ENCODE results near the gene DSTN. TPM values are rescaled to one million over a fixed set of nuclear protein-coding genes. Genes with fewer than 3 reads are reported as not detected.

Gene DSTN
- total and polyA plus RNA-seq, 2 donors (not counting 1 experiment from before 2014, with no cell fraction given): 6.6 to 13.4 TPM

- H3K9ac ChIP-seq (ENCODE audit: low read length): no peak overlapping the region
- DNase-seq: no peak
- H3K4me3 ChIP-seq (ENCODE audit: control extremely low read depth in 1 of 5, extremely low read depth in 1 of 5, insufficient read depth in 1 of 5, low read depth in 2 of 5, low read length in 4 of 5): no peak overlapping the region
- ATAC-seq (ENCODE audit: low read depth): no peak
- Mint-ChIP-seq H3K27me3 (no peaks in the 10 kb centered on the region), H3K9me3 (ENCODE audit: insufficient read depth) (no peaks in the 10 kb centered on the region), H3K27ac (no peak overlapping the region), H3K4me1 (peaks cover 11% of the 10 kb centered on the region), H3K4me3 (no peak overlapping the region)
- peaks cover 0 to 19% of the 10 kb centered on the region in 2 experiments for H3K36me3 ChIP-seq (replicated peaks in 1 of 2; ENCODE audit: control extremely low read depth in 1 of 2, control insufficient read depth in 1 of 2, extremely low read depth in 1 of 2, insufficient read depth in 2 of 2, low read length in 1 of 2)
- ChIA-PET CTCF (no interaction called here), POLR2A (no interaction called here)
- H4K20me1 ChIP-seq (ENCODE audit: control insufficient read depth, insufficient read depth, low read length, poor library complexity, severe bottlenecking): no peaks in the 10 kb centered on the region
- no peak overlapping the region for H3K27ac ChIP-seq (ENCODE audit: low read length in 2 of 2)
- 97% methylated on average over 18 of the region's 18 CpGs for WGBS (ENCODE audit: insufficient coverage)
- no peak overlapping the region for H2AFZ ChIP-seq (ENCODE audit: insufficient read depth, low read depth, low read length, poor library complexity, severe bottlenecking)
- no peaks in the 10 kb centered on the region for H3K9me3 ChIP-seq (ENCODE audit: control extremely low read depth in 1 of 3, control insufficient read depth in 2 of 3, insufficient read depth in 1 of 3, low read length in 2 of 3)
- no peaks in the 10 kb centered on the region for H3K27me3 ChIP-seq (replicated peaks in 1 of 4; ENCODE audit: control extremely low read depth in 1 of 4, control insufficient read depth in 3 of 4, insufficient read depth in 4 of 4, low read length in 3 of 4)
- H3K4me1 ChIP-seq (ENCODE audit: control insufficient read depth in 2 of 2, insufficient read depth in 2 of 2, low read length in 2 of 2): peaks cover 5 to 14% of the 10 kb centered on the region in 2 donors
- intact Hi-C loops (cut with micrococcal nuclease): loop anchor here (10.0 kb wide), 1 partner anchor 137 kb away; no protein-coding TSS in a partner anchor
- no peak overlapping the region for H3K4me2 ChIP-seq (replicated peaks; ENCODE audit: low read depth, low read length, poor library complexity, severe bottlenecking)
- no peak for TF ChIP-seq CTCF (IDR thresholded peaks at IDR 0.05)
- no peak for TF ChIP-seq EZH2 (IDR thresholded peaks at IDR 0.05; ENCODE audit: borderline replicate concordance, insufficient read depth, low read depth, low read length, poor library complexity, severe bottlenecking)
- H3K79me2 ChIP-seq (ENCODE audit: control insufficient read depth, insufficient read depth, low read length): peaks cover 13% of the 10 kb centered on the region
Measured at GRCh38 chr20:17641520-17641964, 71.7 kb downstream of the DSTN start.

DNA sequence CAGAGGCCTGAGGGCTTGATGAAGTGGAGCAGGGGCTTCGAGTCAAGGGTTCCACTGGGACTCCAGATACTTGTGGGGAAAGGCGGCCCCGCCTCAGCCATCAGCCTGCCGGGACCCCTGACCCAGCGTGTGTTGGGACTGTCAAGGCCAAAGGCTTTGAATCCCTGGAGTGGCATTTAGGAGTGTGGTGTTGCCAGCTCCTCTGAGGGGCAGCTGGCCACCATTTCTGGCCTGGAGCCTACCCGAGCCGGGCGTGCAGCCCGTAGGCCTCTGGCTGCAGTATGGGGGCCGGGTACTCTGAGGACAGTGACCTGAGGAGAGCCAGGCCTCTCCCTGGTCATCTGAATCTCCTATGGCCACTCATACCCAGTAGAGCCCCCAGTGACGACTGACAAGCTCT is 72.1 kb downstream of the DSTN start:
- no peak overlapping the region for H3K27ac Mint-ChIP-seq
- no peak for ATAC-seq (ENCODE audit: low read depth)
- Histone ChIP-seq H2AFZ (ENCODE audit: insufficient read depth, low read depth, low read length, poor library complexity, severe bottlenecking) (no peak overlapping the region), H3K27me3 (replicated peaks in 1 of 4; ENCODE audit: control extremely low read depth in 1 of 4, control insufficient read depth in 3 of 4, insufficient read depth in 4 of 4, low read length in 3 of 4) (no peaks in the 10 kb centered on the region), H3K27ac (ENCODE audit: low read length in 2 of 2) (no peak overlapping the region), H3K4me3 (ENCODE audit: control extremely low read depth in 1 of 5, extremely low read depth in 1 of 5, insufficient read depth in 1 of 5, low read depth in 2 of 5, low read length in 4 of 5) (no peak overlapping the region), H3K4me1 (ENCODE audit: control insufficient read depth in 2 of 2, insufficient read depth in 2 of 2, low read length in 2 of 2) (peaks cover 5 to 10% of the 10 kb centered on the region in 2 donors), H3K36me3 (replicated peaks in 1 of 2; ENCODE audit: control extremely low read depth in 1 of 2, control insufficient read depth in 1 of 2, extremely low read depth in 1 of 2, insufficient read depth in 2 of 2, low read length in 1 of 2) (peaks cover 0 to 17% of the 10 kb centered on the region in 2 experiments), H3K4me2 (replicated peaks; ENCODE audit: low read depth, low read length, poor library complexity, severe bottlenecking) (no peak overlapping the region), H3K9ac (ENCODE audit: low read length) (no peak overlapping the region), H4K20me1 (ENCODE audit: control insufficient read depth, insufficient read depth, low read length, poor library complexity, severe bottlenecking) (no peaks in the 10 kb centered on the region), H3K79me2 (ENCODE audit: control insufficient read depth, insufficient read depth, low read length) (peaks cover 13% of the 10 kb centered on the region), H3K9me3 (ENCODE audit: control extremely low read depth in 1 of 3, control insufficient read depth in 2 of 3, insufficient read depth in 1 of 3, low read length in 2 of 3) (no peaks in the 10 kb centered on the region)
- WGBS (ENCODE audit: insufficient coverage): 96% methylated on average over 11 of the region's 11 CpGs
- DNase-seq: no peak
- no peak for TF ChIP-seq CTCF (IDR thresholded peaks at IDR 0.05)
- TF ChIP-seq EZH2 (IDR thresholded peaks at IDR 0.05; ENCODE audit: borderline replicate concordance, insufficient read depth, low read depth, low read length, poor library complexity, severe bottlenecking): no peak
- intact Hi-C loops (cut with micrococcal nuclease): loop anchor here (10.0 kb wide), 1 partner anchor 137 kb away; no protein-coding TSS in a partner anchor
- H3K27me3 Mint-ChIP-seq: no peaks in the 10 kb centered on the region
- CTCF ChIA-PET: no interaction called here
- no peak overlapping the region for H3K4me3 Mint-ChIP-seq
- H3K9me3 Mint-ChIP-seq (ENCODE audit: insufficient read depth): no peaks in the 10 kb centered on the region
- POLR2A ChIA-PET: no interaction called here
- H3K4me1 Mint-ChIP-seq: peaks cover 11% of the 10 kb centered on the region

Measured in B cell (primary cell).